Stimulated activated CD8-positive, alpha-beta memory T cell treated with anti-CD3 and anti-CD28 coated beads, Interleukin-7, amount 100 ng/mL, for 1 hour (primary cell): Measurements from ENCODE around the gene NEAT1.
"Not testable (repeated sequence)": the region's sequence is repeated elsewhere in the genome, so short reads cannot be mapped to it uniquely, and the experiment has no call there.

ENCODE experiments used
- DNase-seq, 2 donors: peaks; one replicate each; pipeline ENCODE4 v3.0.0-alpha.2; 2020; ENCODE audit warnings: low read depth in 2 of 2

The NEAT1 gene

GRCh38 chr11:65404638-65405339 is 17.8 kb upstream of the NEAT1 start:
- DNase-seq: no peak

GRCh38 chr11:65410936-65411680 is 11.5 kb upstream of the NEAT1 start:
- no peak for DNase-seq

DNA sequence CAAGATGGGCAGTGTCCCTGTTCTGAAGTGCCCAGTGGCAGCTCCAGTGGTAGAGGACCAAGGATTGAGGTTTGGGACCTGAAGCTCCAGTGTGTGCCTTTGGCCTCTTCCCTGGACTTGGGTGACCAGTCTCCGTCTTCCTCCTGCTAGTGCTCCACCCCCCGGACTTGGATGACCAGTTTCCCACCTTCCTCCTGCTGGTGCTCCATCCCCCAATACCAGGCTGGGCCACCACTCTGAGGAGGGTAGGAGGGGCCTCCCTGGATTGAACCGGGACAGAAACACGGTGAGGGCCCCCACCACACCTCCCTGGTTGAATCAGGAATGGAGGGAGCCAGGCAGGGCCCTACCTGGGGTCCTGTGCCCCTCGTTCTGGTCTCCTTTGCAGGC is 10.9 kb upstream of the NEAT1 start:
- DNase-seq: no peak

DNA sequence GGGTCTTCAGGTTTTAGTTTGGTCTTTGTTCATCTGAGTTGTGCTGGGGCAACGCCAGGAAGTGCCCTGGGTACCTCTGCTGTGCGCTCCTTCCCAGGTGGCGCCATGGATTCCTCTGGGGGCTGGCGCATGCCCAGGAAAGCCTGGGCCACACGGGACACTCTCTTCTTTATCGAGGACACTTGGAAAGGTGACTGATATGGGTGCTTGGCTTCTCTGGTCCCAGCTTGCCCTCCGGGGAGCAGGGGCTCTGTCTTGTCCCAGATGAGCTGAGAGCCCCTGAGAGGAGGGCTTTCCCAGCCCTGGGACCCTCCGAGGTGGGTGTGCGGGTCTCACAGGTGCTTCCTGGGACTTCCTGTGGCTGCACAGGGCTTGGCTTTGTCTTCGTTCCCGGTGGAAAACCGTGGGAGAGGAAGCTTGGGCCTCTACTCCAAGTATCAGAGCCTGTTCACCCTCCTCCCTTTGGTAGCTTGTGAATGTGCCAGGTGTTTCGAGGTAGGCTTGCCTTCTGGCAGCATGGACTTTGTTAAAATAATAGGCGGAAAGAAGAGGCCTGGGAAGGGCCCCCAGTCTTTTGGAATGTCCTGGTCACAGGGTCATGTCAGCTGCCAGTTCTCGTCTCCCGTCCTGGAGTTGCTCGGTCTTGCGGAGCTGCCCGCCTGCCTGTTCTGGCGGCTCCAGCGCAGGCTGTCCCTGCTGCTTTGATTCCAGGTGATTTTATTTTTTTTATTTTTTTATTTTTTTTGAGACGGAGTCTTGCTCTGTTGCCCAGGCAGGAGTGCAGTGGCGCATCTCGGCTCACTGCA is 10.1 kb upstream of the NEAT1 start:
- no peak for DNase-seq

- DNase-seq: not testable (repeated sequence)
Observed at GRCh38 chr11:65413077-65413664, 9.4 kb upstream of the NEAT1 start.

DNA sequence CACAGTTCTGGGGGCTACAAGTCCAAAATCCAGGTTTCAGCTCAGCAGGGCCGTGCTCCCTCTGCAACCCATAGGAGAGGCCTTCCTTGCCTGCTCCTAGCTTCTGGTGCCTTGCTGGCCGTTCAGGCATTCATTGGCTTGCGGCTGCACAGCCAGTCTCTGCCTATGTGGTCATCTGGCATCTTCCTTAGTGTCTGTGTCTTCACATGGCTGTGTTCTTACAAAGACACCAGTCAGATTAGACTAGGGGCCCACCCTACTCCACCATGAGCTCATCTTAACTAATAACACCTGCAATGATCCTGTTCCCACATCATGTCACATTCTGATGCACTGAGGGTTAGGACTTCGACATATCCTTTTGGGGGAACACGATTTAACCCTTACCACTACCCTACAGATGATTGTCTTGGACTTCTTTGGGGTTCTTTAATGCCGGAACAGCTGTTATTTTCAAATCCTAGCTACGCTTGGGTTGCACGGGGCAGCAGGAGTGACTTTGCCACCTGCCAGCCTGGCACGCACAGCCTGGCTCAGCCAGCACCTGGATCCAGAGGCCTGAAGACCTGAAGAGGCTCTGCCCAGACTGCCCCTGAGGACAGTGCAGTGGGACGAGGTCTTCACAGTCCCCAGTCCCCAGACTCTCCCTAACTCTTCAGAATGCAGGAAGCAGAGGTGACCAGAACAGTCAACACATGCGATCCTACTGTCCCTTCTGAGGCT is 7.7 kb upstream of the NEAT1 start:
- no peak for DNase-seq

DNA sequence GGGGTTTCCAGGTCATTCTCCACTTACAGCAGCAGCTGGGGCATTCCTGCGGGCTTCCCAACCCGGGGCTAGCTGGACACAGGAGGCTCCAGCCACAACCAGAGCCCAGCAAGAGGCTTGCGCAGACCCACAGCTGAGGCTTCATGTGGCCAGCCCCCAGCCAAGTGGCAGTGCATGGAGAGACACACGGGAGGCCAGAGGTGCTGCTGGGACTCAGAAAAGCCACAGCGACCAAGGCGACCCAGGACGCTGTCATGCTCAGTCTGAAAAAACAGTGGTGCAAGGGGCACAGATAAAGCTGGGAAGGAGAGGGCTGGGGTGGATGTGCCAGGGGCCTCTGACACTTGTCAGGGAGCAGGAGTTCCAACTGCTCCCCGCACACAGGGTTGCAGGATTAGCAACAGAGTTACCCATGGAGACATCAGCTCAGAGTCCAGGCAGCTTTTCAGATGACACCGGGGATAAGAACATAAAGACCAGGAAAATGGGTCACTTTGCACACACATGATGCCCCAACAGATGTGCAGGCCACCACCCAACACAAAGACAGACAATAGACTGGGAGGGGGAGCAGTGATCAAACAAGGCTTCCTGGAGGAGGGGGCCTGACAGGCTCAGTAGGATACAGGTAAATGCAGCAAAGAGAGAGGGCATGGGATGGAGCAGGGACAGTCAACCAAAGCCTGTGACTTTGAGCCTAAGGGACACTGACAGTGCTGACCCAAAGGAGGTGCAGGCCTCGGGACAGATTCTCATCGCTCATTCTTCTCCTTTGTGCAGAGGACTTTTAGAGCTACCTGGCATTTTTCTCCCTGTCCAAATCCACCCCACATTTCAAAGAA is 6.9 kb upstream of the NEAT1 start:
- DNase-seq: no peak

GRCh38 chr11:65416341-65416824 is 6.2 kb upstream of the NEAT1 start:
- DNase-seq: peak; percentile 86 to 91

DNA sequence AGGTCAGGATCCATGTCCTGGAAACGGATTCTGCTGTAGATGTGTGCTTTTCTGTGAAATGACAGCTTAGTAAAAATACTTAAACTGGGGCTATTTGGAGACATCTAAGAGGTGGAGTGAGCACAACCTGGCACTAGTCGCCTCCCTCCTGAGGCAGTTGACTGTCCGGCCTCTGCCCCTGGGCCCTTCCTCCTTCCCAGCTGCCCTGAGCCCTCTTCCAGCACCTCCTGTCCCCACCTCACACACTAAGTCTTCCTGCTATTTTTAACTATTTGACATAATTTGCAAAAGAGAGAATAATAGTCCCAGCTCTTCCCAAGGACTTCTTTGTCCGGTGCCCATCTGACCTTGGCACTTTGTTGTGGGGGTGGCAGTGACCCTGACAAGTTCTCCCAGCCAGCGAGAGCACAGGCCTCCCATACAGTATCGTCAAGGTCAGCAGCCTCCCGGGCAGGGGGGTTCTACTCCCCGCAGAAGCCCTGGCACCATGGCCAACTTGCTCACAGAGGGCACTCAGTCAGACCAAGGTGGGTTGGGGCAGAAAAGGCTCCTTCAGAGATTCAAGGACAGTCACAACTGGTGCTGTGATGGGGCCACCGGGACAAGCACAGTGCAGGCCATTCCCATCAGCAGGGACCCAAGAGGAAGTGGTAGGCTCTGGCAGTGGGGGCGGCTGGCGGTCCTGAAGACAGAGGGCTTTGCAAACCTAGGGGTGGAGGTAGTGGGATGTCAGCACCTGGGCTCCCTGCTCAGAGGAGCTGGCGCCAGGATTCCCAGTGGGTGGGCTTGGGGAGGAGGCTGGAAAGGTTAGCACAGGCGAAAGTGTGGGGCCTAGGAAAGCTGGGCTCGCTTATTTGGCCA is 5.5 kb upstream of the NEAT1 start:
- no peak for DNase-seq

- DNase-seq: no peak
Observed at GRCh38 chr11:65417702-65418430, 4.7 kb upstream of the NEAT1 start.

- no peak for DNase-seq
Observed at GRCh38 chr11:65418431-65418680, 4.2 kb upstream of the NEAT1 start.

DNA sequence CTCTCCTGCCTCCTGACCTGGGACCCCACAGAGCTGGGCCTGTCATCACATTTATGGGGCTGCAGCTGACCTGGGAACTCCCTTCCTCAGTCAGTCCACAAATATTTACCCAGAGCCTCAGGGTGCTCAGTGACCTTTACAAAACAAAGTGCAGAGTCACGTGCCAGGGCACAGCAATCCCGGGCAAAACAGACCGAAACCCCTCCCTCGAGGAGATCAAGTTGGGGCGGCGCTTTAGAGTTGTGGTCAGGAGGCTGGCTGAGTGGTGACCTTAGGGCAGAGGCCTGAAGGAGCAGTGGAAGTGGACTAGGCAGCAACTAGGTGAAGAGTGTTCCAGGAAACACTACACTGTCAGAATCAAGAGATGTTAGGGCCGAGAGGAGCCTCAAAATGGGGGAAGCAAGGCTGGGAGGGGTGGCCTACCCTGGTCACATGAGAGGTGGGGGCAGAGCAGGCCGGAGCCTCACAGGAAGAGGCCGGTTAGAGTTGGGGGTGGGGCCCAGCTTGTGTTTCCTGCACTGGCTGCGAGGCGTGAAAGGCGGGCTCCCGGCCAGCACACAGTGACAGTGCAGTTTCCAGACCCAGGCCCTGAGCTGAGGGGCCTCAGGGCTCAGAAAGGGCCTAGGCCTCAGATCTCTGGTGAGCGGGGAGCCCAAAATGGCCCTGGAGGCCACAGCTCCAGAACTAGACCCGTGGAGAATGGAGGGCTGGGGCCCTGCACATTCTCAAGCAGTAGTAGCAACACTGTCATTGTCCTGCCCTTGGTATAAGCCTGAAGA is 3.7 kb upstream of the NEAT1 start:
- peak; percentile 62 to 66 for DNase-seq

GRCh38 chr11:65419460-65419771 is 3.2 kb upstream of the NEAT1 start:
- DNase-seq: no peak

GRCh38 chr11:65419772-65420481 is 2.7 kb upstream of the NEAT1 start:
- no peak for DNase-seq

GRCh38 chr11:65420506-65420905 is 2.1 kb upstream of the NEAT1 start:
- no peak for DNase-seq

DNA sequence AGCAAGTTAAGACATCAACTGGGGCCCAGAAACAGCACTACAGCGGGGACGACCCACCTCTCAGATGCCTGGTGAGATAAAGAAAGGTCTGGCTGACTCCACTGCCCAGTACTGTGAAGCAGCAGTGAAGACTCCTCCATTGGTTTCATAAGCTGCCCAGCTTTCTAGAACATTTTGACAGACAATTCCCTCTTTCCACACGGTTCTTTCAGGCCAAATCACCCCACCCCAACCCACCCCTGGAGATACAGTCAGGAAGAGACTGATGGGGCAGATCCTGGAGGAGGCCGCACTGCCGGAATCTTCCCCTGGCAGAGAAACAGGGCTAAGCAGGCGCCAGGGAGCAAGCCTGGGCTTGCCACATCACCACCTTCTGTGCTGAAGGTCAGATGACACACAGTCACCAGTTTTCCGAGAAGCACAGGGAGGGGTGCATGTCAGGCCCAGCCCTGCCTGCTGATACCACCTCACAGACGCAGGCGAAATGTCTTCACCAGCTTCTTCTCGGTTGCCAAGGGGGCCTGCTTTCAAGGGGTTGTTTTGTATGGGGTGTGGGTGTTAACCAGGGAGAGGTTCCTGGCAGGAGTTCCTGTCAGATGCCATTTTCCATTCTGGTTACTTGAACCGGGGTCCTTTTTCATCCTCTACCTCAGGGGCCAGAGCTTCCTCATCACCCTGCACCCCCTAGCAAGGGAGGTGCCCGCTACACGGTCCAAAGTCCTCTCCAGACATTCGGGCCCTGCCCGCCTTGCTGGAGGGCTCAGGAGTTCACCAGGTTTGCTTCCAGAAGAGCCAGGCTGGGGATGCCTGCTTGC is 1.4 kb upstream of the NEAT1 start:
- DNase-seq: peak; percentile 71 to 72
